SU-DHL-6 (cell line): Measurements from ENCODE around the gene USP30.

Source experiments
- H2AFZ ChIP-seq: fragments of 200-600 bp; sonication (generic); 2 replicates; pipeline ENCODE4 v1.6.1; 2014; ENCODE audit warnings: low read depth, mild to moderate bottlenecking, moderate library complexity, mixed read lengths, antibody characterized with exemption, low read length; ENCODE audit not compliant: severe bottlenecking
- H3F3A ChIP-seq: fragments of 200-600 bp; shearing (Covaris generic); 2 replicates; pipeline ENCODE4 v1.6.0; 2016; ENCODE audit warnings: antibody characterized with exemption, mild to moderate bottlenecking; ENCODE audit not compliant: insufficient read depth
- H3K27ac ChIP-seq: fragments of 200-600 bp; sonication (generic); 2 replicates; pipeline ENCODE4 v1.5.1; 2016; ENCODE audit warnings: low read depth, mild to moderate bottlenecking, low read length, moderate library complexity, mixed read lengths
- H3K27me3 ChIP-seq: fragments of 200-600 bp; sonication (generic), shearing (Covaris generic); 2 replicates; pipeline ENCODE4 v1.6.0; 2014; ENCODE audit warnings: mild to moderate bottlenecking, low read length
- H3K36me3 ChIP-seq: fragments of 200-600 bp; sonication (generic); 2 replicates; pipeline ENCODE4 v1.6.1; 2014; ENCODE audit warnings: mild to moderate bottlenecking, low read length, mixed read lengths
- H3K4me2 ChIP-seq: fragments of 300-600, 200-600 bp; shearing (Covaris generic), sonication (generic); 2 replicates; pipeline ENCODE4 v1.6.0; 2014; ENCODE audit warnings: low read length, low read depth, mild to moderate bottlenecking; ENCODE audit not compliant: poor library complexity, severe bottlenecking
- H3K4me3 ChIP-seq: fragments of 200-600 bp; sonication (generic); 2 replicates; pipeline ENCODE4 v1.5.1; 2014; ENCODE audit warnings: antibody characterized with exemption, low read length, mild to moderate bottlenecking, mixed read lengths; ENCODE audit not compliant: insufficient read depth, poor library complexity, severe bottlenecking
- H3K79me2 ChIP-seq: fragments of 200-600 bp; sonication (generic); 2 replicates; pipeline ENCODE4 v1.6.1; 2014; ENCODE audit warnings: mild to moderate bottlenecking, low read length, moderate library complexity; ENCODE audit not compliant: insufficient read depth
- H3K9ac ChIP-seq: fragments of 200-600 bp; sonication (generic); 2 replicates; pipeline ENCODE4 v1.7.0; 2014; ENCODE audit warnings: mild to moderate bottlenecking, low read length
- H3K9me2 ChIP-seq: fragments of 200-600 bp; sonication (generic); replicated peaks from 2 replicates; pipeline ENCODE4 v1.6.1; 2014; ENCODE audit warnings: low read length; ENCODE audit not compliant: insufficient read depth
- H3K9me3 ChIP-seq: fragments of 200-600 bp; sonication (generic); 2 replicates; pipeline ENCODE4 v1.6.1; 2014; ENCODE audit warnings: low read length, mixed read lengths; ENCODE audit not compliant: insufficient read depth
- H4K20me1 ChIP-seq: fragments of 200-600 bp; sonication (generic); 2 replicates; pipeline ENCODE4 v1.6.1; 2014; ENCODE audit warnings: low read depth, mild to moderate bottlenecking, antibody characterized with exemption, low read length, moderate library complexity, mixed read lengths
- CTCF ChIP-seq: fragments of 200-600 bp; sonication (generic); IDR thresholded peaks from one replicate; pipeline ENCODE4 v1.5.1; 2017; ENCODE audit warnings: antibody characterized with exemption, mild to moderate bottlenecking, low read length, moderate library complexity; ENCODE audit not compliant: insufficient read depth, poor library complexity, severe bottlenecking
- EZH2phosphoT487 ChIP-seq: fragments of 200-600 bp; sonication (generic), shearing (Covaris generic); conservative IDR thresholded peaks from 2 replicates; pipeline ENCODE4 v1.6.1; 2018; ENCODE audit warnings: mild to moderate bottlenecking, antibody characterized with exemption, low read length, moderate library complexity, mixed read lengths

Gene USP30

DNA sequence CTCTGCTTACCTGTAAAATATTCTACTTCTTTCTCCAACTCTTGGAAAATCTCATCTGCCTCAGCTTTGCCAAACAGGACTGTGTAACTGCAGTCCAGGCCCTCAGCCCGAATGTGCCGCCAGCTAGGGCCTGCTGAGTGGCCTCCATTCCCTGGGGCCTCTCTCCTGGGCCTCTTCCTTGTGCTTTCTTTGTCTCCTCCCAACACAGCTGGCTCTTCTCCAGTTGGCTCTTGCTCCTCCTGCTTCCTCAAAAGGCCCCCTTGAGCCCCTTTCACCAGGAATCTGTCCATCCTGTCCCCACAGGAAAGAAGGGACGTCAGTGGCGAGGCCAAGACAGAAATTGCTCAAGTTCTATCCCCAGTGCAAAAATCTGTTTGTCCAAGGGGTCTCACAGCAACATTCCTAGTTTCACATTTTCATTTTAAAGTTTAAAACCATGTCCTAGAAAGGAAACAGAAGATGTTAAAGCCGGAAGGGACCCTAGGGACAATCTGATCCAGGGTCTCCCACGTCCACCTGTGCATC is 40.2 kb downstream of the USP30 start:
- peaks cover 6% of the 10 kb centered on the region; the same call in 1 of the 2 replicates for H3F3A ChIP-seq
- peak overlapping the region; percentile 89 for H3K4me2 ChIP-seq
- no peaks in the 10 kb centered on the region for H3K9me2 ChIP-seq
- no peak for TF ChIP-seq CTCF
- no peak for TF ChIP-seq EZH2phosphoT487
- H3K4me3 ChIP-seq, result peak overlapping the region; percentile 65
- peaks cover 18% of the 10 kb centered on the region for H3K79me2 ChIP-seq
- H2AFZ ChIP-seq, result peak overlapping the region; percentile 68
- peak overlapping the region; percentile 71 for H3K9ac ChIP-seq
- H3K27me3 ChIP-seq, result no peaks in the 10 kb centered on the region
- H4K20me1 ChIP-seq, result no peaks in the 10 kb centered on the region
- no peaks in the 10 kb centered on the region for H3K36me3 ChIP-seq
- H3K9me3 ChIP-seq, result no peaks in the 10 kb centered on the region
- peak overlapping the region; percentile 58 for H3K27ac ChIP-seq

DNA sequence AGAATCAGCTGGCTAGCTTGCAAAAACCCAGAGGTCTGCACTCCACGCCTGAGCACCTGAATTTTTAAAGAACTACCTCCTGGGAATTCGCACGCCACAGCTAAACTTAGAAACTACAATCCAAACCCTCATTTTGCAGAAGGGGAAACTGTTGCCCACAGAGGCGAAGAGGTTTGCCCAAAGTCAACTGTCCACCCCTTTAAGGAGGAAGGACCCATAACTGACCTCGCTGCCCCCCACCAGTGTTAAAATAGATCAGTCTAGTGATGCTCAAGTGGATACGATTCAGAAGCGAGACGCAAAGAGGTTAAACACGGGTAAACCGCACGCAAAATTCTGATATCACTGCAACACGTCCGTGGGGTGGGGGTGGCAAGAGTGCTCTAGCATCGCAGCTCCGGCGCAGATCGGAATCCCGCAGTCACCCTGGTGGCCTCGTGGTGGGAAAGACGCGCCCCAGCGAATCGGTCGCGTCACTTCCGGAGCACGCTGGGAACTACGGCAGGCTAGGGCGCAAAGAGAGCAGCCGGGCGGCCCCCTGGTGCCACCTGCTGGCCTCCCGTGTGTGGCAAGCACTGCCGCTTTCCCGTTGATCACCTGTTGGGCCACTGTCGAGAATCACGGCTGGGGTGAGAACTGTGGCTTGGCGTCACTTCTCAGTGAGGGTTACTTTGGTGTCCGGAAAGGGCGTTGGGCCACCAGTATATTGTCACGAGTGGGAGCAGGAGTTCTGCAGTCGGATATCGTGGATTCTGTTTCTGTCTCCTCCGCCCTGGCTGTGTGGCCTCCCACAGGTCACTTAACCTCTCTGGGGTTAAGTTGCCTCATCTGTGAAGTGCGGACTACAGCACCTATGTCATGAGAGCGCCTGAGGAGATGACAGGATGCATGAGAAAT is 40.9 kb downstream of the USP30 start, which contains the start of gene ALKBH2:
TSS of gene ALKBH2 (minus strand) at position 451 of the 897 bp plus-strand sequence. CDS start 686 bp downstream, outside the sequence.
- H3K79me2 ChIP-seq, result peaks cover 18% of the 10 kb centered on the region
- no peaks in the 10 kb centered on the region for H3K9me3 ChIP-seq
- peak within 1 kb of the TSS; percentile 58 for H3K27ac ChIP-seq
- H2AFZ ChIP-seq, result peak within 1 kb of the TSS; percentile 73
- peaks cover 4% of the 10 kb centered on the region; the same call in 1 of the 2 replicates for H3F3A ChIP-seq
- peak within 1 kb of the TSS; percentile 65 for H3K4me3 ChIP-seq
- peak within 1 kb of the TSS; percentile 71 for H3K9ac ChIP-seq
- H3K9me2 ChIP-seq, result no peaks in the 10 kb centered on the region
- TF ChIP-seq CTCF, result peak; percentile 83
- TF ChIP-seq EZH2phosphoT487, result no peak
- H3K27me3 ChIP-seq, result no peaks in the 10 kb centered on the region
- H3K36me3 ChIP-seq, result no peaks in the 10 kb centered on the region
- peak within 1 kb of the TSS; percentile 89 for H3K4me2 ChIP-seq
- no peaks in the 10 kb centered on the region for H4K20me1 ChIP-seq

- Histone ChIP-seq H3K27me3 (no peaks in the 10 kb centered on the region), H3K27ac (peak overlapping the region; percentile 75), H4K20me1 (no peaks in the 10 kb centered on the region), H2AFZ (peak overlapping the region; percentile 96), H3K9me2 (no peaks in the 10 kb centered on the region), H3F3A (peaks cover 4% of the 10 kb centered on the region; the same call in 1 of the 2 replicates), H3K9me3 (no peaks in the 10 kb centered on the region), H3K4me3 (peak overlapping the region; percentile 93), H3K79me2 (peaks cover 21% of the 10 kb centered on the region), H3K36me3 (0 out of 2 replicates have a peak, but pooled peaks cover 3% of the 10 kb centered on the region), H3K9ac (peak overlapping the region; percentile 80), H3K4me2 (peak overlapping the region; percentile 85)
- TF ChIP-seq CTCF (no peak), EZH2phosphoT487 (no peak)
These were observed 44.7 kb downstream of the USP30 start for GRCh38 chr12:109097140-109097434.
